NT2/D1 (cell line): Measurements from ENCODE around the gene TEX22.

ENCODE experiments used
- DNase-seq: peaks from one replicate; pipeline ENCODE4 v3.0.0-alpha.2; 2011; ENCODE audit warnings: low read depth, low spot score
- H3K27me3 ChIP-seq: 2 replicates; pipeline ENCODE4 v1.6.0; 2011; ENCODE audit warnings: mild to moderate bottlenecking; ENCODE audit not compliant: insufficient read length, insufficient read depth
- H3K36me3 ChIP-seq: 2 replicates; pipeline ENCODE4 v1.6.1; 2011; ENCODE audit warnings: mild to moderate bottlenecking, low read length, mixed read lengths; ENCODE audit not compliant: insufficient read depth, insufficient read length
- H3K4me1 ChIP-seq: 2 replicates; pipeline ENCODE4 v1.5.1; 2011; ENCODE audit not compliant: insufficient read depth, insufficient read length
- H3K4me3 ChIP-seq: 2 replicates; pipeline ENCODE4 v1.5.1; 2011; ENCODE audit warnings: low read depth; ENCODE audit not compliant: insufficient read length
- H3K9ac ChIP-seq: 2 replicates; pipeline ENCODE4 v1.6.0; 2011; ENCODE audit warnings: low read depth; ENCODE audit not compliant: insufficient read length
- H3K9me3 ChIP-seq: 2 replicates; pipeline ENCODE4 v1.5.1; 2011; ENCODE audit warnings: mild to moderate bottlenecking, low read length; ENCODE audit not compliant: insufficient read depth
- SUZ12 ChIP-seq: IDR thresholded peaks from 2 replicates; pipeline ENCODE4 v1.6.1; 2011; ENCODE audit not compliant: insufficient read length, insufficient read depth; ENCODE audit errors: extremely low read depth
- YY1 ChIP-seq: IDR thresholded peaks from 2 replicates; pipeline ENCODE4 v1.6.1; 2011; ENCODE audit not compliant: insufficient read length, insufficient read depth
- ZNF274 ChIP-seq: IDR thresholded peaks from 2 replicates; pipeline ENCODE4 v1.6.1; 2011; ENCODE audit warnings: mild to moderate bottlenecking, low read depth, low read length

The TEX22 gene

DNA sequence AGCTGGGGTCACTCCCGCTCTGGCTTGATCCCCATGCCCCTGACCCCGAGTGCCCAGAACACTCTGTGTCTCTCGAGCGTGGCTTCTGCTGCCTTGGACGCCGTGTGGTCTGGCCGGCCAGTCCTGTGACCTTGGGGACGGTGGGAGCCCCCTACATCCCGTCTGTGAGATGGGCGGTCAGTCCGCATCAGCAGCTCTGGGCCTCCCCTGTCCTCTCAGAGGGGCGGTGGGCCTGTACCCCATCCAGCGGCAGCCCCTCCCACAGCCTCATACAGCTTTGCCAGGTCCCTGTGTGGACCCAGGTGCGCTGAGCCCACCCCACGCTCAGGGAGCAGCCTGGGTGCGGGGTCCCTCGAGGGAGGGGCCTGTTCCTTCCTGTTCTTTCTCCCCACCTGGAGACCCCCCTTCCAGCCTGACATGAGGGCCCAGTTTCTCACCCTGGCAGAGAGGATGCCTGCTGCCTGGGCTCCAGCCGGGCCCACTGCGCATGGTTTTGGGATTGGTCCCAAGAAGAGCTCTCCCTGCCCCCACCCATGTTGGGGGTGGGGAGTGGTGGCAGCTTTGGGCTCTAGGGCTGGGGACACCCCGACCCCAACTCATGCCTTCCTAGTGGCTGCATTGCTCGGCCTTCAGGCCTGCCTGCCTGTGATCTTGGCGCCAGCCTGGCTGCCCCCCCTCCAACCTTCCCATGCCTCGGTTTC, 22.8 kb downstream of the TEX22 start:
- peaks cover 46% of the 10 kb centered on the region for H3K36me3 ChIP-seq

DNA sequence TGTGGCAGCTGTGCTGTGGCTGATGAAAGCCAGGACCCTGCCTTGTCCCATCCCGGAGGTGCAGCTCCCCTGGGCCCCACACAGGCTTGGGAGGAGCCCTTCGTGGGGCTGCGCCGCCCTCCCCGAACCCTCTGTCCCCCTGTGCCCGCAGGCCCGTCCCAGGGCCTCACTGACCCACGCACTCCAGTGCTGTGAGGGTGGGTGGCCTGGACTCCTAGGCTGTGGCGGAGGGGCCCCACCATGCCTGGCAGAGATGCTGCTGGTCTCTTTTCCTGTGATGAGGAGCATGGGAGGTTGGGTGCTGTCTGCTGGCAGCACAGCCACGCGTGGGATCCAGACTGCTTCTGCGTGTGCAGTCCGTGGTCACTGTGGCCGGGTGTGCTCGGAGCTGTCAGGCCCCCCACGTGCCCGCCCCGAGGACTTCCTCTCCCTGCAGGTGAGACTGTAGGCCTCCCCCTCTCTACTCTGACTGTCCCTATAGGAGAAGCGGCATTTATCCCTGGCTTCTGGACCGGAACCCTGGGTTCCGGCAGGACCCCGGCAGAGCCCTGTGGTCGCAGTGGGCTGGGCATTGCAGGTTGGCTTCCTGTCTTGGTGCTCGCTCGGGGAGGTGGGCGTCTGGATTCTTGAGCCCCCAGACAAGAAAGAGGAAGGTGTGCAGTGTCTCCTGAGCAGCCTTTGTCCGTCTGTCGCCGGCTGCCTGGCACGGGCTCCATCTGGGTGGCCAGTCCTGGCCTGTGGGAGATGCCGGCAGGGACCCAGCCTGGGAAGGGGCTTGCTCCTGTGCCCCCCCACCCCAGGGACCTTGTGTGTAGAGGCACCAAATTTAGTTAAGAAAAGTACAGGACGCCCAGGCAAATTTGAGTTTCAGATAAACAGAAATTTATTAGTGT, 23.6 kb downstream of the TEX22 start:
- TF ChIP-seq YY1 (no peak), SUZ12 (no peak), ZNF274 (no peak)
- Histone ChIP-seq H3K9me3 (no peaks in the 10 kb centered on the region), H3K9ac (peak overlapping the region; percentile 93), H3K36me3 (peaks cover 55% of the 10 kb centered on the region), H3K4me3 (no peak overlapping the region), H3K4me1 (peaks cover 21% of the 10 kb centered on the region), H3K27me3 (no peaks in the 10 kb centered on the region)
- no peak for DNase-seq

More for the DNA sequence above, 22.8 kb downstream of the TEX22 start:
- Histone ChIP-seq H3K27me3 (no peaks in the 10 kb centered on the region), H3K4me1 (peaks cover 21% of the 10 kb centered on the region), H3K9me3 (no peaks in the 10 kb centered on the region), H3K9ac (peak overlapping the region; percentile 93), H3K4me3 (peak overlapping the region; percentile 80)
- DNase-seq = no peak
- TF ChIP-seq YY1 (no peak), SUZ12 (no peak), ZNF274 (no peak)

DNA sequence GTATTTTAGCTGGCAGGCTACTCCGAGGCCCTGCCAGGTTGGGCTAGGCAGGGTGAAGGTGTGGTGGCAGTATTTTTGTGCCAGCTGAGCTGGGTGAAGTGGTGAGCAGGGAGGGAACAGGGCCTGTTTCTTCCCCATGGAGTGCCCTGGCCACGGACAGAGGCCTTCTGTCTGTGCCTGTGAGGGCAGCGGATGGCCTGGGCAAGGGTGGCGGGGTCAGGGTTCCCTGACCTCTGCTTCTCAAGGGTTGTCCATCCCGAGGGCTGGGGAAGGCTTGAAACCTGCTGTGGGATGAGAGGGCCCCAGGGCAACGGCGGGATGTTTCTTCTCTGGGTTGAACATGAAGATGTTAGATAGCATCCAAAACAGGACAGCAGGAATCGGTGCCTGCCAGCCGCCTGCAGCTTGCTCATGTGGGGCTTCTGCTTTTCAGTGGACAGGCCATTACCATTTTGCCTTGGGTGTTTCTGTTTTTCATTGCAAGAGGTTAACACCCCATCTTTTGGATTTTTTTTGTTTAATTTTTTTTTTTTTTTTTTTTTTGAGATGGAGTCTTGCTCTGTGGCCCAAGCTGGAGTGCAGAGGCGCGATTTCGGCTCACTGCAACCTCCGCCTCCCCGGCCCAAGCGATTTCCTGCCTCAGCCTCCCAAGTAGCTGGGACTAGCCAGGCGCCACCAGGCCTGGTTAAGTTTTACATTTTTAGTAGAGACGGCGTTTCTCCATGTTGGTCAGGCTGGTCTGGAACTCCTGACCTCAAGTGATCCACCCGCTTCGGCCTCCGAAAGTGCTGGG, 24.6 kb downstream of the TEX22 start:
- Histone ChIP-seq H3K36me3 (peaks cover 58% of the 10 kb centered on the region), H3K27me3 (no peaks in the 10 kb centered on the region), H3K4me3 (no peak overlapping the region), H3K9me3 (no peaks in the 10 kb centered on the region), H3K9ac (peak overlapping the region; percentile 32), H3K4me1 (peaks cover 21% of the 10 kb centered on the region)
- no peak for TF ChIP-seq SUZ12
- no peak for TF ChIP-seq ZNF274
- no peak for TF ChIP-seq YY1
- DNase-seq = no peak

DNA sequence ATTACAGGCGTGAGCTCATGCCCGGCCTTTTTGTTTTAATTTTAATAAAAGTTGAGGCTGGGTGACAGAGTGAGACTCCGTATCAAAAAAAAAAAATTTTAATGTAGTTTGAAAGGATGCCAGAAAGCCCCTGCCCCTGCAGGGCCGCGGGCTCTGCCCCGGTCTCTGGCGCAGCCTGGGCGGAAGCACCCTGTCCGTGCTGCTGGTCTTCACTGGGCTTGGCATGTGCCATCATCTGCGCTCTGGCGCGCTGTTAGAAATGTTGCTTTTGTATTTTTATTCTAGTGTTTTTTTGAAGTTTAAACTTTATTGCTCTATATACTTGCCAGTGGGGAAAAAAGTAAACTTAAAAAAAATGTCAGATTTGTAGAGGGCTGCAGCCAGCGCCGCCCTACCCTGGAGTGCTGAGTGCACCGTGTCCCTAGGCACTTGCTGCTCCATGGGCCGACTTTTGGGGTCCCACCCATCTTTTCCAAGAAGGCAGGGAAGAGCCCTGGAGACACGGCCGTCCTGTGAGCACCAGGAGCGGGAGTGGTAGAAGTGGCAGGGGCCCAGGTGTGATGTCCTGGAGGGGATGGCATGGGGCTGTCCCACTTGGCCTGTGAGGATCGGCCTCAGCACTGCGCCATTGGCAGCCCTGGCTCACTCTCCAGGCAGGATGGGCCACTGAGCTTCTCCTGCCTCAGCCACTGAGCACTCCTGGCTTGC, 25.3 kb downstream of the TEX22 start:
- TF ChIP-seq YY1 = no peak
- TF ChIP-seq SUZ12 = no peak
- TF ChIP-seq ZNF274 = no peak
- H3K9me3 ChIP-seq = no peaks in the 10 kb centered on the region
- H3K4me3 ChIP-seq = no peak overlapping the region
- no peak overlapping the region for H3K9ac ChIP-seq
- H3K36me3 ChIP-seq = peaks cover 58% of the 10 kb centered on the region
- peaks cover 15% of the 10 kb centered on the region for H3K4me1 ChIP-seq
- DNase-seq = no peak
- no peaks in the 10 kb centered on the region for H3K27me3 ChIP-seq

DNA sequence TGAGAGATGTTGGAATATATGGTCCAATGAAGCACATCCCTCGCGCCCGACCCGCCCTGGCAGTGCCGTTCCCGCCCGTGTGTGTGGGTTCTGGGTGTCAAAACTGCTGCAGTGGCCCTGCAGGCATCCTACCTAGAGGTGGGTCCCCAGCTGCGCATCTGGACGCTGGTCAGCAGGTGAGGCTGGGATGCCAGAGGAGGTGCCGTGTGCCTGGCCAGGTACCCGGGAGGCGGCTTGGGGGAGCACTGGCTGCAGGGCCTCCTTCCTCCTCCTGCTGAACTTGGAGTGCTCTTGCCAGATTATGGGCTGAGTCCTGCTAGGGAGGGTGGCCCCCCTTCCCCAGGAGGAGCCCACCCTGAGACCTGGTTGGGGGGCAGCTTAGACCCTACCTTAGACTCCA, 26.5 kb downstream of the TEX22 start:
- Histone ChIP-seq H3K4me3 (no peak overlapping the region), H3K36me3 (peaks cover 59% of the 10 kb centered on the region), H3K4me1 (peaks cover 14% of the 10 kb centered on the region), H3K27me3 (no peaks in the 10 kb centered on the region), H3K9me3 (no peaks in the 10 kb centered on the region), H3K9ac (no peak overlapping the region)
- no peak for TF ChIP-seq SUZ12
- no peak for TF ChIP-seq YY1
- no peak for TF ChIP-seq ZNF274
- DNase-seq = no peak

DNA sequence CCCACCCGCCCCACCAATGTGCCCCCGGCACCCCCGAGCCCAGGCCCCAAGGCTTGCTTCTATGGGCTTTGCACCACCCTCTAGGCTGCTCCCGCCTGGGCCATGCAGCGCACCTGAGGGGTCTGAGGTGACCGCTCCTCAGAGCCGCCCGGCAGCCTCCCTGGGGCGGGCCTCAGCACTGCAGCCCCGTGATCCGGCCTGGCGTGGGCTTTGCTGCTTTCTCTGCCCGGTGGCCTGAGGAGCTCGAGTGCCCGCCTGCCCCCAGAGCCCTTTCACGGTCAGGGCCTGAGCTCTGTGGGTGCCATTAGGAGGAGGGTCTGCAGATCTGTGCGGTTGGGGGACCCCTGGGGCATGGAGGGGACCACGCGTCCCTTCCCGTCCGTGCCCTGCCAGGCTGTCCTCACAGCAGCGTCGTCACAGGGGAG, 27.5 kb downstream of the TEX22 start:
- TF ChIP-seq SUZ12 = no peak
- TF ChIP-seq ZNF274 = no peak
- TF ChIP-seq YY1 = no peak
- Histone ChIP-seq H3K36me3 (peaks cover 67% of the 10 kb centered on the region), H3K9ac (no peak overlapping the region), H3K27me3 (no peaks in the 10 kb centered on the region), H3K9me3 (no peaks in the 10 kb centered on the region), H3K4me1 (peaks cover 14% of the 10 kb centered on the region), H3K4me3 (no peak overlapping the region)
- DNase-seq = no peak
